NB4 (cell line): ENCODE measurements around the gene HJURP.

Source experiments
- DNase-seq: peaks from one replicate; pipeline ENCODE4 v3.0.0; 2010; ENCODE audit warnings: low read depth
- H3K4me3 ChIP-seq: one replicate; pipeline ENCODE4 v1.5.1; 2011; ENCODE audit warnings: mild to moderate bottlenecking, low read depth, low read length, moderate library complexity
- MYC ChIP-seq: IDR thresholded peaks from 2 replicates; pipeline ENCODE4 v1.6.1; 2011; ENCODE audit warnings: low read depth, low read length
- POLR2A ChIP-seq: IDR thresholded peaks from 2 replicates; pipeline ENCODE4 v1.6.1; 2011; ENCODE audit warnings: mild to moderate bottlenecking; ENCODE audit not compliant: insufficient read length; ENCODE audit errors: extremely low read depth
- TF ChIP-seq, protein P1 (sequence below): IDR thresholded peaks from one replicate; pipeline ENCODE4 v1.5.1; 2012; ENCODE audit warnings: low read depth, low read length
- TF ChIP-seq, protein P2 (sequence below): IDR thresholded peaks from 2 replicates; pipeline ENCODE4 v1.6.1; 2011; ENCODE audit warnings: low read depth, low read length

Gene HJURP

GRCh38 chr2:233811732-233812131, 42.6 kb downstream of the HJURP start:
- DNase-seq: no peak
- TF ChIP-seq, protein P1, sequence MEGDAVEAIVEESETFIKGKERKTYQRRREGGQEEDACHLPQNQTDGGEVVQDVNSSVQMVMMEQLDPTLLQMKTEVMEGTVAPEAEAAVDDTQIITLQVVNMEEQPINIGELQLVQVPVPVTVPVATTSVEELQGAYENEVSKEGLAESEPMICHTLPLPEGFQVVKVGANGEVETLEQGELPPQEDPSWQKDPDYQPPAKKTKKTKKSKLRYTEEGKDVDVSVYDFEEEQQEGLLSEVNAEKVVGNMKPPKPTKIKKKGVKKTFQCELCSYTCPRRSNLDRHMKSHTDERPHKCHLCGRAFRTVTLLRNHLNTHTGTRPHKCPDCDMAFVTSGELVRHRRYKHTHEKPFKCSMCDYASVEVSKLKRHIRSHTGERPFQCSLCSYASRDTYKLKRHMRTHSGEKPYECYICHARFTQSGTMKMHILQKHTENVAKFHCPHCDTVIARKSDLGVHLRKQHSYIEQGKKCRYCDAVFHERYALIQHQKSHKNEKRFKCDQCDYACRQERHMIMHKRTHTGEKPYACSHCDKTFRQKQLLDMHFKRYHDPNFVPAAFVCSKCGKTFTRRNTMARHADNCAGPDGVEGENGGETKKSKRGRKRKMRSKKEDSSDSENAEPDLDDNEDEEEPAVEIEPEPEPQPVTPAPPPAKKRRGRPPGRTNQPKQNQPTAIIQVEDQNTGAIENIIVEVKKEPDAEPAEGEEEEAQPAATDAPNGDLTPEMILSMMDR: no peak
- TF ChIP-seq MYC (no peak), POLR2A (no peak)
- TF ChIP-seq, protein P2, sequence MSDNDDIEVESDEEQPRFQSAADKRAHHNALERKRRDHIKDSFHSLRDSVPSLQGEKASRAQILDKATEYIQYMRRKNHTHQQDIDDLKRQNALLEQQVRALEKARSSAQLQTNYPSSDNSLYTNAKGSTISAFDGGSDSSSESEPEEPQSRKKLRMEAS: no peak
- no peak overlapping the region for H3K4me3 ChIP-seq

DNA sequence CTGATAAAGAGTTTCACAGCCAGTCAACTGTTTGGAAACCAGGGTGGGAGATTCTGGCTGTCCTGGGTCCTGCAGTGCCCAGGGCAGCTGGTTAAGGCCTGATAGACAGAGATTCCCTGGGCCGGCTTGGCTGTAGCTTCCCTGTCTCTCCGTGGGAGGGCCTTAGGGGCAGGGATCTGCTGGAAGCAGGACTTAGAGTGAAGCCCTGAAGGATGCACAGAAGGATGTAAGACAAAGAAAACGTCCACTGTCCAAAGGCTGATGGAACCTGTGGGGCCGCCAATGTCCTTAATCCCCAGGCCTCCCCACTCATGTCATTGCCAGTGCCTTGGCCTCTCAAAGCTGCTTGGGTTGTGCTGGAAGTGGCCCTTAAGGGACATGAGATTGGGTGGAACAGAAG, 43.2 kb downstream of the HJURP start:
- DNase-seq: no peak
- no peak overlapping the region for H3K4me3 ChIP-seq
- no peak for TF ChIP-seq POLR2A
- no peak for TF ChIP-seq MYC
- TF ChIP-seq, protein P2: no peak
- TF ChIP-seq, protein P1: no peak

- no peak for DNase-seq
- TF ChIP-seq, protein P2: no peak
- H3K4me3 ChIP-seq: no peak overlapping the region
Observed at GRCh38 chr2:233810385-233810784, 44.0 kb downstream of the HJURP start.

DNA sequence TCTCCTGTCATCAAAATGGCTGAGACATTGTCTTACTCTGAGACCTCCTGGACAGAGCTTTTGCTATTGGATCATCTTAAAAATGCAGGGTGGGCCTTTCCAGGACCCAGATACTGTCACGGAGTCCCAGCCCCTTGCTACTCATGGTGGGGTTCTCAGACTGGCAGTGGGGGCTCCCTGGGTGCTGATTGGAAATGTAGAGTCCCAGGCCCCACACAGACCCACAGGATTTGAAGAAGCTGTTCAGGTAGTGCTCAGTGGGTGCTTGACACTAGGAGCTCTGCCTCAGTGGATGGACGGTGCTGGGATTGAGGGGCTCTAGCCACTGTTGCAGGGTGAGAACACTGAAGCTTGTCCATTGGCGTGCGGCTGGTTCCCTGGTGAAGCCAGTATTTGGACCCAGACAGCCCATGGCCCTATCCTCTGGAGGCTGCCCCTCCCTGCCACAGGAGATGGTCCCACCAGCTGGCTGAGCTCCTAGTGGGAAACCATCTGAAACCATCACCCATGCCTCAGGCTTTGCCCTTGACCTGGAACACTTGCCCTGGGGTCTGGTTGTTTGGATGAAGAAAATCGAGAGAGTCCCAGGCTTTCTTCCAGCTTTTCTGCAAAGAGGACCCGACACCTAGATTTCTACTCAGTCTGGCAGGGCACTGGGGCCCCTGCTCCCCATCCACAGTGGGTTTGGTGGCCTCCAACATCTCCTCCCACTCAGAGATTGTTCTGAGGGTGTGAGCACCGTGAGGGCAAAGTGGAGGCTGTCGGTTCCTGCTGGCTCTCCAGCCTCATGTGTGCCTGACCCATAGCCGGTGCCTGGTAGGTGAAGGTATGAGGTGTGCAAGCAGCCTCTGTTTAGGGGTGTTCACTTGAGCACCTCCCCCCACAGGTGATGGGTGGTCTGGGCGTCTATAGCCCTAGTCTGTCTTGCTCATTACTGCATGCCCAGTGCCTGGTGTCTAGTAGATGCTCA, 46.1 kb downstream of the HJURP start:
- TF ChIP-seq MYC (no peak), POLR2A (no peak)
- TF ChIP-seq, protein P1: no peak
- TF ChIP-seq, protein P2: no peak
- DNase-seq: no peak
- no peak overlapping the region for H3K4me3 ChIP-seq

DNA sequence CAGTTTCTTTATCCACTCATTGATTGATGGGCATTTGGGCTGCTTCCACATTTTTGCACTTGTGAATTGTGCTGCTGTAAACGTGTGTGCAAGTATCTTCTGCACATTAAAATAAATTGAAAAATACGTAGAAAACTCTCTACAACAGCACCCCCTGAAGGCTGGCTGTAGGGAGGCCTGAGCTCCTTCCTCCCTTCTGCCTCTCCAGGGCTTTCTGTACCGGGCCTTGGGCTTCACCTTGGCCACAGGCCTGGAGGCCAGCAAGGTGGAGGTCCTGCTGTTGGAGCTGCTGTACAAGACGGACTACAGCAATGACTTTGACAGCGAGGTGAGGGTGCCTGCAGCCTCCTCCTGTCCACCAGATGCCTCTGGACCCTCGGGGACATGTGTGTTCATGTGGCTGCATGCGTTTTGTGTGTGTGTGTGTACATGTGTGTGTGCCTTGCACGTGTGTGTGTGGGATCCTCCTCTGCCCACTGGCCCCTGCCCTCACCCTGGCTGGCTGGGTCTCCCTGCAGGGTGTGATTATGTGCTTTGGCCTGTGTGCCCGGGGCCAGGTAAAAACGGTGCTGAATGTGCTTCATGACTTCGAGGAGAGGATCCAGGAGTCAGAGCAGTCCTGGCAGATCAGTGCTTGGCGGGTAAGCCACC, 47.0 kb downstream of the HJURP start:
- no peak overlapping the region for H3K4me3 ChIP-seq
- no peak for DNase-seq
- TF ChIP-seq, protein P2: no peak
- TF ChIP-seq, protein P1: no peak
- TF ChIP-seq POLR2A (no peak), MYC (no peak)

DNA sequence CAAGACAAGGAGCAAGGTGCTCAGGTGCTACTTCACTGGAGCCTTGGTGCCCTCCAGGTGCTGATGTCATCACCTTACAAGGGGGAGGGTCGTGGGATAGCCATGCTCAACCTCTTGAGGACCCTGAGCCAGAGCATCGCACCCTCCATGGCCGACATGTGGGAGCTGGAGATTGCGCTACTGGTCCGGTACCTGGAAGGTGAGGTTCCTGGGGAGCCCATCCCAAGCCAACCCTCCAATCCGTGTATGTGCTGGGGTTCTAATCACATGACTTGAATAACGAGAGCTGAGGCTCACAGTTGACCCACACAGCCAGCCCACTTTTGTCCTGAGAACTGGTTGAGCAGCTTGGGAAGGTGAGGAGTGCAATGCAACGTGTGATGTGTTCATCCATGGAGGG, 50.3 kb downstream of the HJURP start:
- no peak for DNase-seq
- no peak for TF ChIP-seq MYC
- TF ChIP-seq, protein P2: no peak
- TF ChIP-seq POLR2A: no peak
- TF ChIP-seq, protein P1: no peak
- H3K4me3 ChIP-seq: no peak overlapping the region
